GM19351 (cell line): ENCODE measurements around the gene ABHD17A.
A peak's percentile ranks its signal among the peaks of the same experiment; 100 is the strongest.

Experiments
- ATAC-seq: cut with Tn5 transposase; IDR thresholded peaks from one replicate; pipeline ENCODE4 v1.9.1; 2021; ENCODE audit warnings: mild to moderate bottlenecking, moderate library complexity; ENCODE audit not compliant: unreplicated experiment

Gene ABHD17A

DNA sequence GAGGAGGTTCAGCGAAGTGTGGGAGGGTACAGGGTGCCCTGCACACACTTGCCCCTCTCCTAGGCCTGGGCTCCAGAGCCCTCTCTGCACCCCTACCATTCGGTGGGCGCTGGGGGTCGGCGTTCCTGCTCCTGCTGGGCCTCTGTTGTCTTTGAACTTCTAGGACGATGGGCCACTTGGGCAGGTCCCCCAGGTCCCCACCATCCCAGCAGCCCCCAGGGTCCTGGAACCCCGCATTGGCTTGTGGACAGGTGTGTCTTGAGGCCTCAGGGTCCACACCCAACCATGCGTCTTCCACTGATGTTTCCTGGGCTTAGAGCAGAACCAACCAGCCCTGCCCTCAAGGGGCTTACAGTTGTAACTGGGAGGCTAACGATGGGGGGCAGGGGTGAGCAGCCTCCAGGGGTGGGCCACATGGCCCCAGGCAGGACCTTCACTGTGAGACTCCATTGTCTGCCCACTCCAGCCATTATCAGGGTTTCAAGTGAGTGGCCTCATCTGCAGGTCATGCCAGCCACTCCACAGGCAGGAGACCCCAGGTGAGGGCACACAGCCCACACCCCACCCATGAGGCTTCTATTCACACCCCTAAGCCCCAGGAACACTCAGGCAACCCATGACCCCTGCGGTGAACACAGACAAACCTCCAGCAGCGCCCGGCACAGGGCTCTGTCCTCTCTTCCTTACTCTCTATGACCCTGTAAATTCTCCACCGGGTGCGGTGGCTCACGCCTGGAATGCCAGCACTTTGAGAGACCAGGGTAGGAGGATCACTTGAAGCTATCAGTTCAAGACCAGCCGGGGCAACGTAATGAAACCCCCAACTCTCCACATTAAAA, 19.9 kb downstream of the ABHD17A start:
- ATAC-seq, result no peak

- ATAC-seq, result no peak
Observed at GRCh38 chr19:1864480-1865171, 20.7 kb downstream of the ABHD17A start.

- ATAC-seq, result peak; percentile 61
Observed at GRCh38 chr19:1863638-1864479, 21.4 kb downstream of the ABHD17A start.

DNA sequence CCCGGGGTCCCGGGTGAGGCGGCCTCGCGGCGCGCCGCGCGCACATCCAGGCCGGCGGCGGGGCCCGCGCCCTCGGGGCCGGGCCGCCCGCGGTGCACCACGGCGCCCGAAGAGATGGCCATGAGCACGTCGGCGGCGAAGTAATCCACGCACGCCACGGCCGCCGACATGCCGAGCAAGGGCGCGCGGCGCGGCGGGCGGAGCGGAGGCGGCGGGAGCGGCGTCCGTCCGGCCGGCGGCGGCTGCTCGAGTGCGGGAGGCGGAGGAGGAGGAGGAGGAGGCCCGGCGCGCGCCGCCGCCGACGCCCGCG, 22.0 kb downstream of the ABHD17A start, which contains the start of gene KLF16:
Gene KLF16, minus strand, starts transcription at position 252 of the 310 bp plus-strand sequence. Its CDS starts 82 bp downstream, at position 170.
- ATAC-seq, result no peak

DNA sequence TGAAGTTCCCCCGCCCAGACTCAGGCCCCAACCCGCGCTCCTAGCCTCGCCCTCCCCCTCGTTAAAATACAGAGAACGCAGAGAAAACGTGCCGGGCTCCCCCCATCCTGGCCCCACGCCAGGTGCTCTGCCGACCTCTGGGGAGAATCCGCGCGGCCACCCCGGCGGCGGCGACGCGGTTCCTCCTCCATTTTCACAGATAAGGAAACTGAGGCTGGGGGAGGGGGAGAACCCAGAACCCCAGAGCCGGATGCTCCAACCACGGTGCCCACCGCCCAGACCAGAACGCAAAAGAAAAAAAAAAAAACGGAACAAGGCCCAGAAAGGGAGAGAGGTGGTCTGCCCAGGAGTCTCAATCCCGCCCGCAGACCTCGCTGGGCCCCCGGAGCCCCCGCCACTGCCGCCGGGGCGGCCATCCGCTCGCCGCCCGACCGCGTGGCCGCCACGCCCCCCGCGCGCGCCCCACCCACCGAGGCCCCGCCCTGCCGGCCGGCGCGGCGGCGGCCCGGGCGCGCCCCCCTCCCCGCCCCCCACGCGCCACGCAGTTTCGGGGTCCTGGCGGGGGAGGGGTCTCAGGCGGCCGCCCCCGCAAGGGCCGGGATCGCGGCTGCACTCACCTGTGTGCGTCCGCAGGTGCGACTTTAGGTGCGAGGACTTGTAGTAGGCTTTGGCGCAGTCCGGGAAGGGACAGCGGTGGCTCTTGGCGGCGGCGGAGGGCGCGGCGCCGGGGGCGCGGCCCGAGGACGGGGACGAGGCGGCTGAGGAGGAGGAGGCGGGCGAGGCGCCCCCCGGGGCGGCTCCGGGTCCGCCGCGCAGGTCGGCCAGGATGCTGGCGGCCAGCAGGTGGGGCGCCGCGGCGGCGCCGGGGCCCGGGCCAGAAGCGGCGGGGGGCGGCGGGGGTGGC, 22.6 kb downstream of the ABHD17A start:
- no peak for ATAC-seq

- ATAC-seq, result no peak
Observed at GRCh38 chr19:1862068-1862423, 23.2 kb downstream of the ABHD17A start.

DNA sequence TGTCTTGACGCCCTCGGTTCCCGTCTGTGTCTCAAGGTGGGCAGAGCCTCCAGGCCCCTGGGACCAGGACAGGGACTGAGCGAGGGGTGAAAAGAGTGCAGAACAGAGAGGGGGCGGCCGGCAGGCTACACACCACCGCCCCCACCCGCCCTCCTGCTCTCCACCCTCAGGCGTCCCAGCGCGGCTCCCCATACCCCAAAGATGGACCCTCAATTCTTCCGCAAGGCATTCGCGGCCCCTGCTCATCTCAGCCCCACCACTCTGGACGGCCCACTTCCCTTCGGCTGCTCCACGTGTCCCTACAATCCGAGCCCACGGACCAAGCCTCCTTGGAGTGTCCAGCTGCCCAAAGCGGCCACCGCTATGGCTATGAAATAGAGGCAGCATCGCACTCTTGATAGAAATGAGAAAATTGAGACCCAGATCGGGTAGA, 23.7 kb downstream of the ABHD17A start:
- no peak for ATAC-seq

DNA sequence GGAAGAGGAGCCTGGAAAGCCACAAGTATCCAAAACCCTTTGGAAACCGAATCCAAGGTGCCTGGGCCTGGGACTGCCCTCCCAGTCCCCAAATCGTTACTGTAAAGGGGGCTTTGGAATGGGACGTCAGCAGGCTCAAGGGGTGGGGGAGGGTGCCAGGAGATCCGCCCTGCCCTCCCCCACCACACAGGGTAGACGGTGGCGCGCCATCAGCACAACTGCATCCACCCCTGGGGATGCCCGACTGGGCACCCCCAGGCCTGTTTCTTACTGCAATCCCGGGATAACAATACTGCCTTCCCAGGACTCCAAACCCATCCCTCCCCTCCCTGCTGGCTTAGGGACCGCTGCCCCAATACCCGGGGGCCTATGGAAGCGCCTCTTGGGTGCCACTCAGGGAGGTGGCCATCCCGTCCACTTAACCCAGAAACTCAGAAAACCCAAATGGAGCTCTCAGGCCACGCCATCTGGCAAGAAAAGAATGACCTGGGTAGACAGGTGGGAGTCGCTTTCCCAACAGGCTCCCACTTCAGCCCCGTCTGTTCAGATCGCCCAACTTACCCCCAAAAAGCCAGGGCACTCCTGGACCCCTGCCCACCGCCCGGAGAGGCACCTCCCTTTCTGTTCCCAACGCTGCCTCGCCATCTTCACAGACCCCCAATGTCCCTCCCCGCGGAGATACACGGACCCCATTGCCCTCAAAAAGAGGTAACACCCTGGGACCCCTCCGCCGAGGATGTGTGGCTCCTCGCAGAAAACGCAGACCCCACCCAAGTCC, 24.3 kb downstream of the ABHD17A start:
- ATAC-seq, result no peak

DNA sequence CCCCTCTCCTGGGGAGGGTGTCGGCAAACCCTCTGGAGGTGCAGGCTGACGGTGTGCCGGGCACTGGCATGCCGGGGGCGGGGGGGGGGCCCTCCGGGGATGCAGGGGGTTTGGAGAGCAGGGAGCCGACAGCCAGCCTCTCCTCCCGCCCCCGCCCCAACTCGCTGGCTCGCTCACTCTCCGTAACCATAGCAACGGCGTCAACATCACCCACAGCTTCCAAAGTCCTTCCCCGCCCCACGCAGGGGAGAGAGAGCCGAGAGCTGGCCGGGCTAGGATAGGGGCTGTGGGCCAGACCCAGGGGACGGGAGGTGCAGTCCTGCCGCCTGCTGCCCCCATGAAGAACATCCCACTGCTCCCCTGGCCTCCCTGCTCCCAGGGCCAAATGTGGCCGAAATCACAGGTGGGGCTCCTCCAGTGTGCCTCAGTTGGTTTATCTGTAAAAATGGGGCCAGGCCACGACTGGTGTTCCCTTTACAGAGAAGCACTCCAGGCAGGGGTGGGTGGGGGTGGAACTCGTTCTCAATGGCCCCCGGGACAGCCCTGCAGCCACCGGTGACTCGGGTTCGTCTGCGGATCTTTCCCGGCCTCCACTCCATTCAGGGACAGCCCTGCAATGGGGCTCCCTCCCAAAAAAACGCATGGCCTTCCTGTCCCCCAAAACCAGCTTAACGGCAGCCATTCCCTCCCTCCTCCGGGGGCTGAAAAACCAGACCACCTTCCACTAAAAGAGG, 25.1 kb downstream of the ABHD17A start:
- ATAC-seq, result no peak

DNA sequence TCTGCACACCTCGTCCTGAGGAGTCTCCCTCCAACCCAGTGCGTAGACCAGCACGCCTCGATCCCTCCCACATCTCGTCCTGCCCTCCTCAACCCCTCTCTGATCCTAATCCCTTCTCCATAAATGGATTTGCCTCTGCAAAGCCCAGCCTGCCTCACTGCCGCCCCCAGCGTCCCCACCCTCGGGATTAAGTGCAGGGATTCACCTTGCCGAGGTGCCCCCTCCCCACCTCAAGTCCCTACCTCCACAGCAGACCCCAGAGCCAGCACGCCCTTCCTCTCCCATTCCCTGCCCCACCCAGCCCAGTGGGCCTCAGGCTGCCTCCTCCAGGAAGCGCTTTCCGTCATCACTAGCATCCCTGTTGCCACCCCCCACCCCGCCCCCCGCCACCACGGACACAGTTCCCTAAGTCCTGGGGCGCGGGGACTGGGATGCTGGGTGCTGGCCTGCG, 25.9 kb downstream of the ABHD17A start:
- no peak for ATAC-seq

- ATAC-seq, result no peak
Observed at GRCh38 chr19:1858412-1859081, 26.7 kb downstream of the ABHD17A start.

DNA sequence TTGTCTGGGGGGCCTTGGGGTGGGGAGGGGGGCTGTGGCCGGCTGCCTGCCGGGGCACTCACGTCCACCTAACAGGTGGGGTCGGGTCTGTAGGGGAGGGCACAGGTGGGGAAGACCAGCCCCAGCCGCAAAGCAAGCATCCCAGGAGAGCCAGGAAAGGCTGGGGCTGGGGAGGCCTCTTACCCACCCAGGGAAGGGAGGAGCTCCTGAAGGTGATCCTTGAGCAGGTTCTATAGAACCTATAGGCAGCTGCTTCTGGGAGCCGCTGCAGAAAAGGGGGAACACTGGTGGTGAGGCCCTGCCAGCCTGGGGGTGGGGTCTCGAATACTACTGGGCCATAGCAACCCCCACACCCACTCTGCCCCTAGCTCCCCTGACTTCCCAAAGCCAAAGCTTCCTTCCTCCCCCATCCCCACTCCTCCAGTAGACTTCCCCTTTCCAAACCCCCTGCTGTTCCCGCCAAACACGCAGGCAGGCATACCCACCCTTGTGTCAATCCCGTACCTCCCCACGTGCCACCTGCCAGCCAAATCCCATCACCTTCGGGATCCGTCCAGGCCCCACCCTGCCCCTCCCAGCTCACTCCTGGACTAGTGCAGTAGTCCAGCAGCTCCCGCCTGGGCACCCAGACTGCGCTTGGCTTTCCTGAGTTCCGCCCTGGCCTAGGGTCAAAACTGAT, 27.5 kb downstream of the ABHD17A start:
- ATAC-seq, result no peak

GRCh38 chr19:1856698-1857603, 28.3 kb downstream of the ABHD17A start:
- ATAC-seq, result no peak

- no peak for ATAC-seq
Observed at GRCh38 chr19:1856345-1856697, 29.0 kb downstream of the ABHD17A start.

DNA sequence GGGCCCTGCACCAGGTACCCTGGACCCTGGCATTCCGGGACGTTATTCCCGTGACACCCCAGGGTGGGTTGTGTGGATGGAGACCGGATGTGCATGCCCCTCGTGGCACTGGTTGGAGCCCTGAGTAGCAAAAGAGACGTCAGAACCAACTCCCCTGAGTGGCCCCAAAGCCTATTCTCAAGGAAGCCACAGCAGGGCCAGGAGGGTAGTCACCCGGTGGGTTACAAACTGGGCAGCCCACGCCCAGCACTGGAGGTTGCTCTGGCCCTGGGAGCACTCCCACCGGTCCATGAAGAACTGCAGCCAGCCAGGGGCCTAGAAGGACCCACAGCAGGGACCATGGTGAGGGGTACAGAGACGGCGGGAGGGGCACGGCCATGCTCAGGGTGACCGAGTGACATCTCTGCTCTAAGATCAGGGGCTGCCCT, 29.5 kb downstream of the ABHD17A start:
- ATAC-seq, result no peak

DNA sequence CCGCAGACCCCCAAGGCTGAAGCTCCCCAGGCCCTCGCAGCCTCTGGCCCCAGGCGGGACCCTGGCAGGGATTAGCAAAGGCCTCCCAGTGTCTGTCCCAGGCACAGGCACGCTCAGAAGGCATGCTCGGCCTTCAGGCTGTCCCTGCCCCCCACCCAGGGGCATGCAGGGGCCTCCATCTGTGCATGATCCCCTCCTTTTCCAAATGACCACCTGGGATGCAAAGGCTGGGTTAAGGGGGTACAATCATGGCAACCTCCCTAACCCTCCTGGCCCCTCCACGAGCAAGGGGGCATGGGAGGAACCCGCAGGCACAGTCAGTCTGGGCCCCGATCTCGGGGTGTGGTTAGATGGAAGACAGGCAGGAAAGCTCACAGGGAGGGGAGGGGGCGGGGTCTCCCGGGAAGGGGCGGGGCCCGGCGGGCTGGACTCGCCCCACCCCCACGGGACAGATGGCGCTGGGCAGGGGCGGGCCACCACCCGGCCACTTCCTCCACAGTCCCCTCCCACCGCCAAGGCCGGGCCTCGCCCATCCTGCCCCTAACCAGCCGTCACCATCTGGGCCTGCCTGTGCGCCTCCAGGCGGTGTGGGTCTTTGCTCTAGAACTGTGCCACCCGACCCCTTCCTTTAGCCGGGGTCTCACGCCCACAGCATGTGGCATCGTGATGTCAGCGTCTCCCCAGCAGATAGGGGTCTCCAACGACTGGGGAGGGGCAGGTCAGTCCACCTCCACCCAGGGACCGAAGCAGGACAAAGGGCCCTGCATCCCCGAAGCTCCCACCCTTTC, 30.1 kb downstream of the ABHD17A start:
- peak; percentile 53 for ATAC-seq
